CD4-positive, alpha-beta T cell (primary cell): ENCODE results near the gene CBX2. TPM values are rescaled to one million over a fixed set of nuclear protein-coding genes. Genes with fewer than 3 reads are reported as not detected.

Experiments used
- ATAC-seq: fragments of 200-7000 bp; cut with Tn5 transposase; one replicate; pipeline ENCODE4 v1.10.0; 2022; ENCODE audit warnings: mild to moderate bottlenecking; ENCODE audit not compliant: poor library complexity
- CTCF ChIA-PET: fragments of 350-600 bp; sonication (Branson Sonifier 250); formaldehyde crosslinking; loops from one replicate; lab custom pipeline; 2021; ENCODE audit warnings: antibody characterized with exemption, inconsistent platforms; lab: Charles Lee
- POLR2A ChIA-PET: fragments of 350-600 bp; sonication (Branson Sonifier 250); formaldehyde crosslinking; loops from one replicate; lab custom pipeline; 2021; ENCODE audit warnings: antibody characterized with exemption, inconsistent platforms; lab: Charles Lee
- DNase-seq, 14 experiments: peaks; one replicate each; pipeline ENCODE4 v3.0.0-alpha.2; 2013 to 2020; ENCODE audit warnings: mixed read lengths in 2 of 14
- H3K27ac ChIP-seq, 2 donors: one replicate each; pipeline versions ENCODE4 v1.5.1 to v1.7.0; 2013; ENCODE audit warnings: low read length in 2 of 2, low read depth in 1 of 2, mild to moderate bottlenecking in 1 of 2
- H3K27me3 ChIP-seq, 2 experiments: 1 replicate in 1 of 2; 2 replicates in 1 of 2; pipeline versions ENCODE4 v1.6.1 to v1.7.0; 2013; ENCODE audit warnings: low read length in 2 of 2, control low read depth in 1 of 2, mild to moderate bottlenecking in 1 of 2, moderate library complexity in 1 of 2; ENCODE audit not compliant: insufficient read depth in 2 of 2, control insufficient read depth in 1 of 2
- H3K36me3 ChIP-seq: one replicate; pipeline ENCODE4 v1.6.1; 2013; ENCODE audit warnings: low read length, control low read depth; ENCODE audit not compliant: insufficient read depth
- H3K4me1 ChIP-seq: one replicate; pipeline ENCODE4 v1.6.1; 2013; ENCODE audit warnings: low read length, control low read depth; ENCODE audit not compliant: insufficient read depth
- H3K4me3 ChIP-seq: one replicate; pipeline ENCODE4 v1.5.1; 2013; ENCODE audit warnings: mild to moderate bottlenecking, low read length, moderate library complexity
- H3K9me3 ChIP-seq, 2 experiments: 1 replicate in 1 of 2; 2 replicates in 1 of 2; pipeline versions ENCODE4 v1.6.1 to v1.7.0; 2013; ENCODE audit warnings: low read length in 2 of 2, mild to moderate bottlenecking in 2 of 2, control low read depth in 1 of 2, moderate library complexity in 1 of 2; ENCODE audit not compliant: control insufficient read depth in 1 of 2, insufficient read depth in 1 of 2
- H3K27ac Mint-ChIP-seq: one replicate; pipeline ENCODE4 v1.8.0; 2020; ENCODE audit warnings: mixed read lengths
- H3K27me3 Mint-ChIP-seq: one replicate; pipeline ENCODE4 v1.8.0; 2021; ENCODE audit warnings: mixed read lengths
- H3K36me3 Mint-ChIP-seq: one replicate; pipeline ENCODE4 v1.8.0; 2021; ENCODE audit warnings: low read depth, mixed read lengths
- H3K4me1 Mint-ChIP-seq: one replicate; pipeline ENCODE4 v1.8.0; 2021; ENCODE audit warnings: low read depth, mixed read lengths
- H3K4me3 Mint-ChIP-seq: one replicate; pipeline ENCODE4 v1.8.0; 2020; ENCODE audit warnings: mild to moderate bottlenecking, mixed read lengths
- H3K9me3 Mint-ChIP-seq: one replicate; pipeline ENCODE4 v1.8.0; 2020; ENCODE audit warnings: mixed read lengths
- intact Hi-C, 2 experiments: fragments of 100-400 bp; cut with DNase I in 1 of 2; cut with micrococcal nuclease in 1 of 2; formaldehyde crosslinking; loops; one replicate each; pipeline versions ENCODE4 v1.15.1 to v1.9.0; 2023 to 2025; cut with DNase I, micrococcal nuclease
- total RNA-seq, 174 experiments: library from RNA in 2 of 174; stranded (reverse) in 2 of 174; gene quantifications; one replicate each; pipeline ENCODE4 v1.2.3 and lab custom pipeline; 2021 to 2026
- TF ChIP-seq, protein P1 (sequence below): fragments of 200-600 bp; IDR thresholded peaks from one replicate; pipeline ENCODE4 v1.8.0; 2022; ENCODE audit warnings: antibody characterized with exemption, mild to moderate bottlenecking

The CBX2 gene
- total RNA-seq, 2 experiments from 2014 or later: 0.31 TPM; not detected in 1

DNA sequence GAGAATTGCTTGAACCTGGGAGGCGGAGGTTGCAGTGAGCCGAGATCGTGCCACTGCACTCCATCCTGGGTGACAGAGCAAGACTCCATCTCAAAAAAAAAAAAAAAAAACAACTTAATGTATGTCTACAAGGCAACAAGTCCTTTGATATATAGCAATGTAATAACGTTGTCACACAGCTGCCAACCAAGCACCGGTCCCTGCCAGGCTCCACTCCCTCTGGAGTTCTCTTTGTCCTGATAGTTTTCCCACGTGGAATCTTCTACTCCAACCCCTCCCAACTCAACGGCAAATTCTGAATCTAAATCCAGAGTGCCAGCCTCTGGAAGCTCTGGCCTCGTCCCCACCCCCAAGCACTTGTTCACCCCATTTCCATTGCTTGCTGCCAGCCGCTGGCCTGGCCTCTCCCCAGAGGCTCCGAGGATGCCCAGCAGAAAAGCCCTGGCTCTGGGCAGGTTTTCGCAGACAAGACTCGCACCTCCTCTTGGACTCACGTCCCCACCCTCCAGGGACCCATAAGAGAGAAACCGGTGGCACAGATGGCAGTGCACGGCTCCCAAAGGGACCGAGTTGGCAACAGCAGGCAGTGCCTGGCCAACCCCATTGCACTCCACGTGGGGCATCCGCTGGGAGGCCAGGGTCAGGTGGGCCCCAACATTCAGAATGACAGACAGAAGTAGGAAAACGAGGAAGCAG is 15.9 kb upstream of the CBX2 start:
- no peak for DNase-seq
- POLR2A ChIA-PET: no interaction called here
- H3K27ac ChIP-seq: no peak overlapping the region
- no peak overlapping the region for H3K4me3 ChIP-seq
- intact Hi-C loops: no loop called here
- no peak overlapping the region for H3K27ac Mint-ChIP-seq
- H3K36me3 Mint-ChIP-seq: no peaks in the 10 kb centered on the region
- no peaks in the 10 kb centered on the region for H3K4me1 Mint-ChIP-seq
- peaks cover 17% of the 10 kb centered on the region for H3K27me3 Mint-ChIP-seq
- ATAC-seq: no peak
- no peaks in the 10 kb centered on the region for H3K9me3 ChIP-seq
- TF ChIP-seq, protein P1, sequence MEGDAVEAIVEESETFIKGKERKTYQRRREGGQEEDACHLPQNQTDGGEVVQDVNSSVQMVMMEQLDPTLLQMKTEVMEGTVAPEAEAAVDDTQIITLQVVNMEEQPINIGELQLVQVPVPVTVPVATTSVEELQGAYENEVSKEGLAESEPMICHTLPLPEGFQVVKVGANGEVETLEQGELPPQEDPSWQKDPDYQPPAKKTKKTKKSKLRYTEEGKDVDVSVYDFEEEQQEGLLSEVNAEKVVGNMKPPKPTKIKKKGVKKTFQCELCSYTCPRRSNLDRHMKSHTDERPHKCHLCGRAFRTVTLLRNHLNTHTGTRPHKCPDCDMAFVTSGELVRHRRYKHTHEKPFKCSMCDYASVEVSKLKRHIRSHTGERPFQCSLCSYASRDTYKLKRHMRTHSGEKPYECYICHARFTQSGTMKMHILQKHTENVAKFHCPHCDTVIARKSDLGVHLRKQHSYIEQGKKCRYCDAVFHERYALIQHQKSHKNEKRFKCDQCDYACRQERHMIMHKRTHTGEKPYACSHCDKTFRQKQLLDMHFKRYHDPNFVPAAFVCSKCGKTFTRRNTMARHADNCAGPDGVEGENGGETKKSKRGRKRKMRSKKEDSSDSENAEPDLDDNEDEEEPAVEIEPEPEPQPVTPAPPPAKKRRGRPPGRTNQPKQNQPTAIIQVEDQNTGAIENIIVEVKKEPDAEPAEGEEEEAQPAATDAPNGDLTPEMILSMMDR: no peak
- H3K4me1 ChIP-seq: no peaks in the 10 kb centered on the region
- no peak overlapping the region for H3K4me3 Mint-ChIP-seq
- peaks cover 0 to 4% of the 10 kb centered on the region in 2 experiments for H3K27me3 ChIP-seq
- CTCF ChIA-PET: no interaction called here
- no peaks in the 10 kb centered on the region for H3K9me3 Mint-ChIP-seq
- no peaks in the 10 kb centered on the region for H3K36me3 ChIP-seq

GRCh38 chr17:79765708-79766107 is 12.2 kb upstream of the CBX2 start:
- Histone ChIP-seq H3K27ac (no peak overlapping the region), H3K9me3 (no peaks in the 10 kb centered on the region), H3K27me3 (peaks cover 10 to 12% of the 10 kb centered on the region in 2 experiments), H3K36me3 (no peaks in the 10 kb centered on the region), H3K4me3 (no peak overlapping the region), H3K4me1 (no peaks in the 10 kb centered on the region)
- no peak overlapping the region for H3K27ac Mint-ChIP-seq
- TF ChIP-seq, protein P1: no peak
- peaks cover 38% of the 10 kb centered on the region for H3K27me3 Mint-ChIP-seq
- intact Hi-C loops: no loop called here
- POLR2A ChIA-PET: no interaction called here
- H3K36me3 Mint-ChIP-seq: no peaks in the 10 kb centered on the region
- no peak for ATAC-seq
- H3K4me1 Mint-ChIP-seq: no peaks in the 10 kb centered on the region
- CTCF ChIA-PET: interaction anchor here (0.7 to 1.3 kb wide), 2 partner anchors 77 to 79 kb away, joined by 3 to 5 read pairs; no protein-coding TSS in a partner anchor
- no peaks in the 10 kb centered on the region for H3K9me3 Mint-ChIP-seq
- H3K4me3 Mint-ChIP-seq: no peak overlapping the region
- DNase-seq: no peak

DNA sequence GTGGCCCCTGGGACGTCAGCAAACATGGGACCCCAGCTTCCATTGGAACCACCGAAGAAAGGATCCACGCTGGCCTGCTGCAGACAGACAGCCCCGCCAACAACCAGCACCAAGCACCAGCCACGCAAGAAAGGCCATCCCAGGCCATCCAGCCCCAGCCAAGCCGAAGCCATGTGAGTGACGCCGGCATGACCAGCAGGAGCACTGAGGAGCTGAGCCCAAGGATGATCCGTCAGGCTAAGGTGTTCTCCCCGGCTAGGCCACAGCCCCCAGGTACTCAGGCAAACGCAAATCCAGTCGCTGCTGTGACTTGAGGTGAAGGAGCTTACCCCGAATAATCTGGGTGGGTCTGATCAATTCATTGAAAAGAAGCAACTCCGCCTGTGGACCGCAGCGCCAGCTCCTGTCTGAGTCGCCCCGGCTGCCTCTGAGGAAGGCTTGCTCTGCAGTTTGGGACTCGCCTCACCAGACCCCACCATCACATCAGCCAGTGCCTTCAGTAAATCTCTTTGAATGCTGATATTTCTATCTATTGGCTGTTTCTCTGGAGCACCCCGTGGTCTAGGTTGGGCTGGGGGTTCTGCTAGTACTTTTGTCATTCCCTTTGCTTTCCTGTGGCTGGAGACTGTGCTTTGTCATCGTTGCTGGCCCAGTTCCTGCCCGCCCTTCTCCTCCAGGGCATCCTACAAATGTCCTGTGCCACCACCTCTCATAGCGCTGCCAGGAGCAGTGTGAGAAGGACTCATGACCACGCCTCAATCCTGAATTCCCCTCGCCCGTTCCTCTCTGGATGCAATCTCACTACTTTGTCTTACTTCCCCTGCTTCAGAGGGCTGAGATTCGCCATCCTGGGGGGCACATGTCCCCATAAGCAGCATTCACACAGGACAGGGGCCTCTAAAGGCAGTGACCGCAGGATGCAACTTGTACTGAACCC is 8.1 kb upstream of the CBX2 start:
- DNase-seq: no peak
- Mint-ChIP-seq H3K9me3 (no peaks in the 10 kb centered on the region), H3K27me3 (peaks cover 55% of the 10 kb centered on the region), H3K27ac (no peak overlapping the region), H3K4me3 (no peak overlapping the region), H3K4me1 (no peaks in the 10 kb centered on the region), H3K36me3 (no peaks in the 10 kb centered on the region)
- no peak overlapping the region for H3K4me3 ChIP-seq
- no peak overlapping the region for H3K27ac ChIP-seq
- TF ChIP-seq, protein P1: no peak
- CTCF ChIA-PET: interaction anchor here (0.7 to 1.1 kb wide), 2 partner anchors 19 to 23 kb away, joined by 3 read pairs; no protein-coding TSS in a partner anchor
- POLR2A ChIA-PET: no interaction called here
- no peak for ATAC-seq
- intact Hi-C loops: no loop called here
- H3K4me1 ChIP-seq: no peaks in the 10 kb centered on the region
- peaks cover 21 to 30% of the 10 kb centered on the region in 2 experiments for H3K27me3 ChIP-seq
- H3K36me3 ChIP-seq: no peaks in the 10 kb centered on the region
- H3K9me3 ChIP-seq: no peaks in the 10 kb centered on the region
